HG03025 (cell line): Measurements from ENCODE around the gene USP6NL.

Experiments
- ATAC-seq: cut with Tn5 transposase; IDR thresholded peaks from one replicate; pipeline ENCODE4 v1.9.1; 2021; ENCODE audit warnings: mild to moderate bottlenecking, moderate library complexity; ENCODE audit not compliant: unreplicated experiment, low FRiP score

Gene USP6NL

GRCh38 chr10:11431216-11431555 lies 180.3 kb downstream of the USP6NL start:
- no peak for ATAC-seq

GRCh38 chr10:11430421-11431215 lies 180.8 kb downstream of the USP6NL start:
- ATAC-seq = no peak

- ATAC-seq = no peak
These were observed 181.9 kb downstream of the USP6NL start for GRCh38 chr10:11429439-11430052.

- no peak for ATAC-seq
These were observed 185.8 kb downstream of the USP6NL start for GRCh38 chr10:11425676-11426075.

- no peak for ATAC-seq
These were observed 186.2 kb downstream of the USP6NL start for GRCh38 chr10:11425296-11425610.

- no peak for ATAC-seq
These were observed 186.8 kb downstream of the USP6NL start for GRCh38 chr10:11424456-11425295.

GRCh38 chr10:11416974-11417373 lies 194.5 kb downstream of the USP6NL start:
- no peak for ATAC-seq

- no peak for ATAC-seq
These were observed 196.4 kb downstream of the USP6NL start for GRCh38 chr10:11415095-11415494.

- ATAC-seq = no peak
These were observed 197.0 kb downstream of the USP6NL start for GRCh38 chr10:11414314-11415038.

GRCh38 chr10:11411926-11412545 lies 199.4 kb downstream of the USP6NL start:
- no peak for ATAC-seq

- no peak for ATAC-seq
These were observed 202.1 kb downstream of the USP6NL start for GRCh38 chr10:11409357-11409756.

- no peak for ATAC-seq
These were observed 203.5 kb downstream of the USP6NL start for GRCh38 chr10:11407939-11408338.

- ATAC-seq = no peak
These were observed 204.7 kb downstream of the USP6NL start for GRCh38 chr10:11406746-11407145.

GRCh38 chr10:11404901-11405300 lies 206.5 kb downstream of the USP6NL start:
- no peak for ATAC-seq
